GM12878 (cell line): Measurements from ENCODE around the gene SFT2D2. TPM values are rescaled to one million over a fixed set of nuclear protein-coding genes. Genes with fewer than 3 reads are reported as not detected.

Experiments
- ATAC-seq: fragments of 200-7000 bp; cut with Tn5 transposase; 3 replicates; pipeline ENCODE4 v1.9.1; 2020; ENCODE audit warnings: mild to moderate bottlenecking, moderate library complexity
- BruUV-seq: library from RNA; stranded (reverse); fragments of 400-500 nt; replicated peaks from 2 replicates; lab custom pipeline; 2021; lab: Mats Ljungman, UMichigan
- CTCF ChIA-PET: fragments of 300-600 bp; sonication (Branson Sonifier 250); formaldehyde crosslinking; extraction: SDS; loops from one replicate; lab custom pipeline; 2021; ENCODE audit warnings: inconsistent platforms; lab: Yijun Ruan, JAX
- POLR2A ChIA-PET: fragments of 350-600 bp; formaldehyde crosslinking; extraction: SDS; loops from one replicate; lab custom pipeline; 2021; ENCODE audit warnings: inconsistent platforms; lab: Charles Lee
- RAD21 ChIA-PET: fragments of 300-600 bp; sonication (Branson Sonifier 250); formaldehyde crosslinking; loops from one replicate; lab custom pipeline; 2023; ENCODE audit warnings: antibody characterized with exemption; ENCODE audit not compliant: unreplicated experiment; lab: Charles Lee
- SMC1A ChIA-PET: fragments of 300-600 bp; sonication (Branson Sonifier 250); formaldehyde crosslinking; loops from one replicate; lab custom pipeline; 2023; ENCODE audit not compliant: unreplicated experiment, uncharacterized antibody; lab: Charles Lee
- DNase-seq: peaks from one replicate; pipeline ENCODE4 v3.0.0-alpha.2; 2011; ENCODE audit warnings: low read depth, low spot score
- FAIRE-seq: peaks from 3 replicates; lab custom pipeline; 2011; peaks lifted over from hg19 to GRCh38; lab: Jason Lieb, UNC
- H2AFZ ChIP-seq: 2 replicates; pipeline ENCODE4 v1.6.0; 2011; ENCODE audit warnings: low read depth, low read length, control low read depth; ENCODE audit not compliant: control insufficient read depth
- H3K27ac ChIP-seq: 2 replicates; pipeline ENCODE4 v1.5.1; 2011; ENCODE audit warnings: control low read depth; ENCODE audit not compliant: control insufficient read depth, insufficient read depth
- H3K27me3 ChIP-seq, 2 experiments: replicated peaks in 1 of 2; 2 replicates each; pipeline versions ENCODE4 v1.6.0 to v1.6.1; 2011; ENCODE audit warnings: low read length in 1 of 2; ENCODE audit not compliant: control insufficient read depth in 2 of 2, insufficient read depth in 2 of 2
- H3K36me3 ChIP-seq, 2 experiments: 2 replicates each; pipeline ENCODE4 v1.5.1; 2011; ENCODE audit warnings: low read length in 1 of 2; ENCODE audit not compliant: control insufficient read depth in 2 of 2, insufficient read depth in 2 of 2
- H3K4me1 ChIP-seq: 2 replicates; pipeline ENCODE4 v1.6.1; 2011; ENCODE audit warnings: mild to moderate bottlenecking, low read length, moderate library complexity, mixed read lengths; ENCODE audit not compliant: control insufficient read depth, insufficient read depth
- H3K4me2 ChIP-seq: 2 replicates; pipeline ENCODE4 v1.6.0; 2011; ENCODE audit warnings: control low read depth; ENCODE audit not compliant: control insufficient read depth, insufficient read depth
- H3K4me3 ChIP-seq: fragments of 200-600 bp; sonication (generic); 2 replicates; pipeline ENCODE4 v1.5.1; 2016
- H3K79me2 ChIP-seq: 2 replicates; pipeline ENCODE4 v1.6.0; 2011; ENCODE audit warnings: low read length; ENCODE audit not compliant: control insufficient read depth, insufficient read depth
- H3K9ac ChIP-seq: 2 replicates; pipeline ENCODE4 v1.8.0; 2011; ENCODE audit warnings: low read length, control low read depth, mixed read lengths; ENCODE audit not compliant: control insufficient read depth, insufficient read depth
- H3K9me3 ChIP-seq: replicated peaks from 3 replicates; pipeline ENCODE4 v1.5.1; 2011; ENCODE audit warnings: mild to moderate bottlenecking, low read length; ENCODE audit not compliant: control insufficient read depth, insufficient read depth
- H4K20me1 ChIP-seq: 2 replicates; pipeline ENCODE4 v1.6.0; 2011; ENCODE audit not compliant: control insufficient read depth, insufficient read depth
- BACH1 ChIP-seq: fragments of 450-650 bp; IDR thresholded peaks from 2 replicates; pipeline ENCODE4 v1.6.1; 2017; ENCODE audit warnings: mild to moderate bottlenecking, borderline replicate concordance
- BCL3 ChIP-seq: IDR thresholded peaks from 2 replicates; pipeline ENCODE4 v1.6.1; 2011; ENCODE audit warnings: borderline replicate concordance, low read depth, mild to moderate bottlenecking, moderate library complexity, low read length; ENCODE audit not compliant: insufficient read depth, poor library complexity, severe bottlenecking
- BHLHE40 ChIP-seq, 2 experiments: fragments of 450-650 bp in 1 of 2; IDR thresholded peaks; 2 replicates each; pipeline ENCODE4 v1.6.1; 2011 to 2017; ENCODE audit warnings: low read depth in 2 of 2, borderline replicate concordance in 1 of 2, improper control_type of control experiment in 1 of 2, low read length in 1 of 2, mild to moderate bottlenecking in 1 of 2
- CBFB ChIP-seq: IDR thresholded peaks from 2 replicates; pipeline ENCODE4 v1.6.1; 2016; ENCODE audit warnings: antibody characterized with exemption, low read depth
- CREB1 ChIP-seq: IDR thresholded peaks from 2 replicates; pipeline ENCODE4 v1.6.1; 2012; ENCODE audit warnings: low read depth, mild to moderate bottlenecking, inconsistent platforms
- CTCF ChIP-seq, 3 experiments: IDR thresholded peaks in 2 of 3; conservative IDR thresholded peaks in 1 of 3; 2 replicates each; pipeline ENCODE4 v1.5.1; 2011; ENCODE audit warnings: low read depth in 3 of 3, low read length in 3 of 3, mild to moderate bottlenecking in 3 of 3, control low read depth in 2 of 3, moderate library complexity in 2 of 3, inconsistent platforms in 1 of 3, mixed read lengths in 1 of 3; ENCODE audit not compliant: control insufficient read depth in 2 of 3, insufficient read depth in 1 of 3; ENCODE audit errors: extremely low read depth in 1 of 3
- HDAC6 ChIP-seq: fragments of 200-600 bp; sonication (generic); IDR thresholded peaks from one replicate; pipeline ENCODE4 v1.8.0; 2017; ENCODE audit warnings: antibody characterized with exemption; ENCODE audit not compliant: unreplicated experiment
- NKRF ChIP-seq: fragments of 450-650 bp; conservative IDR thresholded peaks from 2 replicates; pipeline ENCODE4 v1.6.1; 2017; ENCODE audit warnings: mild to moderate bottlenecking, moderate library complexity
- NR2C2 ChIP-seq: IDR thresholded peaks from 2 replicates; pipeline ENCODE4 v1.6.1; 2011; ENCODE audit warnings: borderline replicate concordance, low read depth; ENCODE audit not compliant: control insufficient read depth, insufficient read length
- PRDM15 ChIP-seq: fragments of 450-650 bp; formaldehyde crosslinking; IDR thresholded peaks from 2 replicates; pipeline ENCODE4 v1.4.0; 2020; ENCODE audit warnings: mild to moderate bottlenecking, moderate library complexity
- RUNX3 ChIP-seq: IDR thresholded peaks from 2 replicates; pipeline ENCODE4 v1.6.1; 2012; ENCODE audit warnings: low read length, inconsistent platforms
- SIN3A ChIP-seq: IDR thresholded peaks from 2 replicates; pipeline ENCODE4 v1.6.1; 2012; ENCODE audit warnings: low read depth, low read length, improper control_type of control experiment
- SMAD1 ChIP-seq: fragments of 450-650 bp; IDR thresholded peaks from 2 replicates; pipeline ENCODE4 v1.6.1; 2018; ENCODE audit warnings: mild to moderate bottlenecking, low read depth; ENCODE audit not compliant: partially characterized antibody
- SREBF2 ChIP-seq: IDR thresholded peaks from 2 replicates; pipeline ENCODE4 v1.6.1; 2012; ENCODE audit warnings: mild to moderate bottlenecking, low read length
- ZNF24 ChIP-seq: fragments of 450-650 bp; IDR thresholded peaks from 2 replicates; pipeline ENCODE4 v1.6.1; 2017; ENCODE audit warnings: antibody characterized with exemption, mild to moderate bottlenecking
- WGBS: methylation state at CpG from one replicate; pipeline ENCODE4 v1.1.6; 2016; ENCODE audit warnings: low lambda C conversion rate; ENCODE audit not compliant: insufficient replicate concordance, insufficient coverage; ENCODE audit errors: missing lambda C conversion rate; 5-methylcytosine and 5-hydroxymethylcytosine counted together
- in situ Hi-C: fragments of 300-500 bp; cut with MboI; formaldehyde crosslinking; loops from 9 replicates; pipeline ENCODE4 v1.14.3; 2018; ENCODE audit warnings: mixed read lengths
- intact Hi-C: fragments of 100-400 bp; cut with micrococcal nuclease; formaldehyde crosslinking; loops from one replicate; pipeline ENCODE4 v1.14.2; 2022; ENCODE audit not compliant: unreplicated experiment
- polyA plus RNA-seq, 11 experiments: library from polyadenylated mRNA; depleted of rRNA in 4 of 11; unstranded in 6 of 11; stranded (reverse) in 5 of 11; fragments of >200 nt; fragmentation: Nextera tagmentation in 4 of 11; fragmentation: Illumina TruSeq in 1 of 11; extraction: Ambion mirVana in 4 of 11; extraction: Trizol in 1 of 11; gene quantifications; 1 replicate in 1 of 11; 2 replicates in 10 of 11; pipeline versions ENCODE4 v1.2.1 to v1.2.3, GENCODE V29; 2011 to 2016; ENCODE audit warnings: inconsistent platforms in 2 of 11, missing spikeins in 2 of 11, low read depth in 1 of 11
- total RNA-seq, 4 experiments: library from RNA; depleted of rRNA in 3 of 4; stranded (reverse); fragments of >200 nt in 3 of 4; fragmentation: Illumina TruSeq in 1 of 4; extraction: Trizol in 1 of 4; gene quantifications; 2 replicates each; pipeline versions ENCODE4 v1.2.1 to v1.2.3, GENCODE V29; 2013 to 2021

The SFT2D2 gene
- total and polyA plus RNA-seq, 10 of the 15 experiments (the other 5 are each of a cell fraction or from before 2014, with no cell fraction given): 5.6 to 49.6 (median 24.9) TPM

- Histone ChIP-seq H3K27me3 (no peaks in the 10 kb centered on the region), H3K9ac (no peak overlapping the region), H3K9me3 (no peaks in the 10 kb centered on the region), H4K20me1 (no peaks in the 10 kb centered on the region), H3K79me2 (no peaks in the 10 kb centered on the region), H3K4me1 (no peaks in the 10 kb centered on the region), H3K4me2 (no peak overlapping the region), H3K36me3 (no peaks in the 10 kb centered on the region), H3K4me3 (no peak overlapping the region), H3K27ac (no peak overlapping the region), H2AFZ (no peak overlapping the region)
- WGBS: 94% methylated on average over 11 of the region's 11 CpGs
- in situ Hi-C loops: no loop called here
- ChIA-PET POLR2A (no interaction called here), RAD21 (no interaction called here), SMC1A (no interaction called here), CTCF (no interaction called here)
- intact Hi-C loops: no loop called here
- ATAC-seq (no peak), DNase-seq (no peak), FAIRE-seq (no peak)
- no TSS peak for BruUV-seq
- TF ChIP-seq NR2C2 (no peak), CTCF (IDR thresholded peaks at IDR 0.05 in 2 of 3, conservative IDR thresholded peaks at IDR 0.05 in 1 of 3; ENCODE audit: control insufficient read depth in 2 of 3, extremely low read depth in 1 of 3, insufficient read depth in 1 of 3, low read depth in 3 of 3, low read length in 3 of 3) (no peak), SREBF2 (no peak), CBFB (no peak), CREB1 (no peak), SIN3A (no peak), BACH1 (no peak), NKRF (no peak), BCL3 (no peak), HDAC6 (no peak), RUNX3 (no peak), SMAD1 (no peak), ZNF24 (no peak), PRDM15 (CRISPR knock-in tag) (no peak), BHLHE40 (IDR thresholded peaks at IDR 0.05; ENCODE audit: borderline replicate concordance in 1 of 2, low read depth in 2 of 2, low read length in 1 of 2) (no peak)
These were observed 56.0 kb downstream of the SFT2D2 start for GRCh38 chr1:168281603-168282325.
